GM19463 (cell line): Measurements from ENCODE around the gene RPAP3.
A peak's percentile ranks its signal among the peaks of the same experiment; 100 is the strongest.

ENCODE experiments used
- ATAC-seq: cut with Tn5 transposase; IDR thresholded peaks from one replicate; pipeline ENCODE4 v1.9.1; 2021; ENCODE audit warnings: mild to moderate bottlenecking, moderate library complexity; ENCODE audit not compliant: unreplicated experiment

The RPAP3 gene

DNA sequence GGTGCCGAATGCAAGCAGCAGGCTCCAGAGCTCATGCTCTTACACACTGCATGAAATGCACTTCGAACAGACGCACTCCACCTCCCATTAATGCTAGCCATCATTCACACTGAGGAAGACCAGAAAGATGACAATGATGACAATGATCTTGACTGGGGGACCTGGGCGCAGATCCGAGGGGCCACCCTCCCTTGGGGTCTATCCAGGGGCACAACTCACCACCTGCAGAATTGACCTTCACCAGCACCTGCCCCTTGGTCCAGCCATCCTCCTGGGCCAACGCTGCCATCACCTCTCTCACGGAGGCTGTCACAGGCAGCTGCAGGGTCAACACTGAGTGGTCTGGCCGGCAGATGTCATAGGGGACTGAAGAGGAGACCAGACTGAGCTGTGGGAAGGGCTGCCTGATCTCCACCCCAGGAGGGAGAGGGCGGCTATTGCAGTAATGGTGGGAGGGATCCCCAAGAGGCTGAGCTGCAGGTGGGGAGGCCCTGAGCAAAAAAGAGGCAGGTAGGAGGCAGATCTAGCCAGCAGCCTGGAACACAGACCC, 37.6 kb upstream of the RPAP3 start:
- ATAC-seq, result no peak

GRCh38 chr12:47742253-47742825, 36.5 kb upstream of the RPAP3 start:
- no peak for ATAC-seq

- ATAC-seq, result peak; percentile 47
These were observed 35.5 kb upstream of the RPAP3 start for GRCh38 chr12:47741340-47741703.

DNA sequence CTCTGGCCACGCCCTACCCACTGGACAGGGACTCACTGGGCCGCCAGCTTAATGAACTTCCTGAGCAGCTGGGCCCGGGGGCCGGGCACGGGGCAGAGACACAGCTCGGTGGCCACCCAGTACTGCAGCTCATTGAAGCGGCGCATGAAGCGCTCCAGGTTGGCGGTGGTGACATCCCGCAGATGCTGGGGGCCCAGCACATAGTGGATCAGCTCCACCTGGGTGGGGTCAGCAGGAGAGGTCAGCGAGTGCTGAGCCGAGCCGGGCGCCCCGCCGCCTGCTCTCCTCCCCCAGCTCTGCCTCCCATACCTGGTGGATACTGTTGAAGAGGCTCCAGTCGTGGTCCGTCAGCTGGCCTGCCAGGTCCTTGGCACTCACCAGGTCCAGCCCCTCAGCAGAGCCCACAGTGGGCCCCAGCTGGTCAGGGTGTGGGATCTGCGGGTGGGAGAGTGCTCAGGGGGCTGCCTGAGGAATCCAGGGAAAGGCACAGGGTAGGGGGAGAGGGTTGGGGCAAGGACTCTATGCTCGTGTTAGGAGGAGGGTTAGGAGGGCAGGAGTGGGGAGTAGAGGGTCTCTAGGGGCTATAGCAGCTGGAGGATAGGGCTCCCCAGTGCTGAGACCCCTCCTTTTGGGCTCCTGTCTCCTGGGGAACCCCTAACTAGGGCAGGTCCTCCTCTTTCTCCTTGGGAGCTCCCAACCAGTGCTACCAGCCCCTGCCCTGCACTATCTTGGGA, 34.9 kb upstream of the RPAP3 start:
- ATAC-seq, result peak; percentile 39

DNA sequence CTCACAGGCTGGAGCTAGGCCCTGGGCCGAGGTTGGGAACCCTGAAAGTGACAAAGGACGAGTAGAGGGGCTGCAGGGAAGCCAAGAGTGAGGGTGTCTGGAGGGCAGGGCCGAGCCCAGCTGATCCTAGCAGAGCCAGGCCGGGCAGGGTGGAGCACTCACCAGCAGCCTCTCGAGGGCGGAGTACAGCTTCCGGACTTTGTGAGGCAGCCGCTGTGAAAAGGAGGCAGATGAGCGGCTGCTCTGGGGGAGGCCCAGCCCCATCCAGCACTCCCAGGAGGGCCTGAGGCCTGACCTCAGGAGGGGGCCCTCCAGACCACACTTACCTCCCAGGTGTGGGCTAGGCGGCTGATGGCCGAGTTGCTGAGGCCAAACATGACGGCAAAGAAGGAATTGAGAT, 34.1 kb upstream of the RPAP3 start:
- ATAC-seq, result peak; percentile 65

GRCh38 chr12:47739297-47739696, 33.5 kb upstream of the RPAP3 start:
- ATAC-seq, result no peak

DNA sequence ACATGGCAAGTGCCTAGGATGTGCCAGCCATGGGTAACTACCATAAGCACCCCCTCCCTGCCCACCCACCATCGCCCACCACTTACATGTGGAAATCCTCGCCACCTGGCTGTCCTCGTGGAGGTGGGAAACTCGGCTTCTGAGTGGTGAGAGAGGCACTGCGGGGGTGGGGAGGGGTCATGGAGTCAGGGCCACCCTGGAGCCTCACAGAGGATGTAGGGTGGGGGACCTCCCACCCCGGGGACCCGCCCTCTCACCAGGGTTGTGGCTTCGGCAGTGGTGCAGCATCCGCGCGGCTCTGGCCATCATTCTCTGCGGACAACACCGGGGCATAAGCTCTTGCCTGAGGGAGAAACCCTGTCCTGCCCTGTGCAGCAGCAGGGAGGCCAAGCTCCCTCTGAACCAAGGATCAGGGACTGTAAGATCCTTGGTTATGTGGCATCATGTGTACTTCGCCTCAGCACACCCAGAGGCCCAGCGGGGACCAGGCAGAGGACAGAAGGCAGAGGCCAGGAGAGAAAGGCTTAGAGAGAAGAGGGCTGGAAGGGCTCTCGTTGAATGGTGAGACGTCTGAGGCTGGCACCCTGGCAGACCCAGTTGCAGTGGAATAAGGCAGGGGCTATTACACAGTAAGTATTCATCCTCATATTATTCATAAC, 32.2 kb upstream of the RPAP3 start:
- no peak for ATAC-seq

DNA sequence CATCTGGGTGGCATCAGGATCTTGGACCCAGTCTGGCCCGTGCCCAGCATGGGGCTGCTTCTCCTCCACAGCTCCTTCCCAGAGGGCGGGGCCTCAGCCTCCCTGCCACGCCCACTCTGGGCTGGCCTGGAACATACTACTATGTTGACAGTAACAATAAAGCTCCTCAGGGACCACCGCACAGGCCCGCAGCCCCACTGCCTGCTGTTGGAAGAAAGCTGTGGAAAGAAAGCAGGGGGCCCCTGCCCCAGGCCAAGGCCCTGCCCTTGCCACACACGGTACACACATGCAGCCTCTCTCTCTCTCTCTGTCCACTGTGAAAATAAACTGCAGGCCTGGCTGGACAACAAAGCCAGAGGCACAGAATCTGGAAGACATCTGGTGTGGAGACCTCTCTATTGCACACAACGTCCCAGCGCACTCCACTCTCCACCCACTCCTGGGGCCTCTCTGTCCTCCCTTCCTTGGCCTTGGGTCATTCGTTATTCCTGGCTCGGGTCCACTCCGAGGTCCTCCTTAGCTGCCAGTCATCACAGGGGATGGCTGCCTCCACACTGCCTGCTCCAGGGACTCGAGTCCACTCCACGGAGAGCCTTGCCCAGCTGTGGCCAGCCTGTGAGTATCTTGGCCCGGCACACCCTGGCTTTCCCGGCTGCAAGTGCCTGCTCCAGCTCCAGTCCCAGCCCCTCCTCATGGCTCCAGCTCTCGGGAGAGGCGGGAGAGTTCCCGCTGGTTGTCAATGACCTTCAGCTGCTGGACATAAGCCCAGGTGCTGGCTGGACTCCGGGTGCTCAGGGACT, 31.2 kb upstream of the RPAP3 start:
- no peak for ATAC-seq

DNA sequence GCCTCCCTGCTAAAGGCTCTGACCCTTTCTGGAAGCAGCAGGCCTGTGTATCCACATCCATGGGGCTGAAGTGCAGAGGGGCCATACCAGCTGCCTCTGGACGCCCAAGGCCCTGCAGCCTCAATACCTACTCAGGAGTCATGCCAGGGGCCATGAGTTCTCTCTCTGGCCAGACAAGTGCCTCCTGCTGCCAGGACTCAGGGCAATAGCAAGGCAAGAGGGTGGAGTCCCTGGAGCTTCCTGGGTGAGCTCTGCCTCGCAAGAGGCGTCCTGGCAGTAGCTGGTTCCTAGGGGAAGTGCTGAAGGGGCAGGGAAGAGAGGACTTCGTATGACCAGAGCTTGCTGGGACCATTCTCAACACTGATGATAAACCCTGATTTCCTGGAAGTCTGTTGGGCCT, 30.4 kb upstream of the RPAP3 start:
- ATAC-seq, result no peak

GRCh38 chr12:47735649-47736048, 29.8 kb upstream of the RPAP3 start:
- ATAC-seq, result no peak

DNA sequence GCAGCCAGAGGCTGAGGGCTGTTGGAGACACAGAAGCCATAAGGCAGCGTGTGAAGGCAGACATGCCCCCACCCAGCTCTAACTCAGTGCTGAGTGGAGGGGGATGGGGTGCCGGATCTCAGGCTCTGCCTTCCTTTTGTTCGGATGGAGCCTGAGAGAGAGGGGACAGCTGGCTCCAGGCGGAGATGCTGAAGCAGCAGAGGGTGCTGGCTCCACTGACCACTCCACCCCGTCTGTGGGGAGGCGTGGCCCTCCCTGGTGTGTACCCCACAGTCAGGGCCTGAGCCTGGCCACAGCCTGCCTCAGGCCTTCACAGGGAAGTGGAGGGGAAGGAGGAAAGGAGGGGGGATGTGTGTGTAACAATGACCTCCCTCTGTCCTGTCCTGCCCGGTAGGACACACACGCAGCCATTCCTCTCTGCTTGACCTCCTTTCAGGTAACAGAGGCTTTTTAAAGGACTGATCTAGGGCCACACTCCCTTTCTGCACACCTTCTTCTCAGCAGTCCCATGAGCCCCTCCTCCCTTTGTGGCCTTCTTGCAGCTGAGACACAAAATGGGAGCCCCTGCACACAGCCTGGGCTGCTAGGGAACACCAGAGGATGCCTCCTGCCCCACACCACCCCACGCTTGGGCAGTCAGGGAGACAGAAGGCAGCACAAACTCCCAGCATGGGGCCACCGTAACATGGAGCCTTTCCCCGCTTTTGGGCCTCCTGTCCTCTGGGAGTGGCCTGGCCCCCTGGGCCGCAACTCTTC, 29.1 kb upstream of the RPAP3 start:
- no peak for ATAC-seq

DNA sequence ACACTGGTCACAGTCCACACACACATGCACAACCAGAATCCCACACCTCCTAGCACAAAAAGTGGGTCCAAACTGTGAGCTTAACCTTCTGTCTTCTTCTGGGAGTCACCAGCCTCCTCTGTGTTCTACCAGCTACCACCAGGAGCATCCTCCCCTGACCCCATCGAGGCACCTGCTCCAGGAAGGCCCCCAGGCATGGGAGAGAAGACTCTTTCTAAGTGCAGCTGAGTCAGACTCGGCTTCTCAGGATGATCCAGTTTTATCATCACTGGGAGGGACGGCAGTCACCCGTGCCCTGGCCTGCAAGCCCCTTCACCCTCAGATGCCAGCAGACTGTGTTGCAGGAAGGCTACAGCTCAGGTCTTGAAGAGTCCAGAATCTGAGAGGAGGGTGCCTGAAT, 27.3 kb upstream of the RPAP3 start:
- ATAC-seq, result no peak

DNA sequence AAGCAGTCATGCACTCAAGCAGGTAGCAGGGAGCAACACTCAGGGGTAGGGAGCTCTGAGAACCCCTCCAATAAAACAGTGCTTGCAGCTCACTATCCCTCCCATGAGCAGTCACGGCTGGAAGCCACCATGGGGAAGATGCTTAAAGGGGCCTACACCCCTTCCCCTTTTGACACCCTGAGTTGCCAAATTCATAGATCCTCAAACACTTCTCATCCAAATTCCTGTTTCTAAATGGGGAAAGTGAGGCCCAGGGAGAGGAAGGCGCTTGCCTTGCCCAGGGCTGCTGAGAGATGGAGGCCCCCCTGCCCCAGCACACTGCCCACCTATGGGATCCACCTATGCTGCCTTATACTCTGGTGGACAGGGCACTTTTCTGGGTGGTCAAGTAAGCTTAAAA, 26.7 kb upstream of the RPAP3 start:
- no peak for ATAC-seq

GRCh38 chr12:47731723-47732122, 25.9 kb upstream of the RPAP3 start:
- no peak for ATAC-seq

DNA sequence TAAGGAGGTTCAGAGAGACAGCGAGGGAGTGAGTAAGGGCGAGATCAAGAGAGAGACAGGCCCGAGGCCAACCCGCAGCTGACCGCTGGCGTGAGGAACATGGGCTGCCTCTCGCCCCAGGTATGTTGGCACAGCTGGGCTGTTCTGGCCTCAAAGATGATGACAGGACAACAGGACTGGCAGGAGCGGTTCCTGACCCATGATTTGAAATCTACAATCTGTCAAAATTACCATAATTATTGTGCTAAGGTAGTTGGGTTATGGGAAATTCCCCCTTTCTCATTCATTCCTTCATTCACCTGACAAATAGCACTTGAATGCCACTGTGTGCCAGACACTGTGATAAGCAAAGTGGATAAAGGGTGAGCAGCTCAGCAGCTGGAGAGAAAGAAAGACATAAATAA, 24.5 kb upstream of the RPAP3 start:
- no peak for ATAC-seq

- no peak for ATAC-seq
These were observed 23.4 kb upstream of the RPAP3 start for GRCh38 chr12:47729233-47729632.

GRCh38 chr12:47725893-47726292, 20.1 kb upstream of the RPAP3 start:
- peak; percentile 78 for ATAC-seq

- ATAC-seq, result no peak
These were observed 19.4 kb upstream of the RPAP3 start, which contains the start of gene ENDOU for GRCh38 chr12:47725091-47725772. ENDOU (minus strand) TSS chr12:47725490; CDS start chr12:47725413, 77 bp downstream.

GRCh38 chr12:47722941-47723631, 17.3 kb upstream of the RPAP3 start:
- no peak for ATAC-seq
